Measurements from ENCODE around the gene GULP1. TPM values are rescaled to one million over a fixed set of nuclear protein-coding genes. Genes with fewer than 3 reads are reported as not detected.

Gene GULP1
- total and polyA plus RNA-seq, 10 of the 15 experiments (the other 5 are each of a cell fraction or from before 2014, with no cell fraction given): 0.02 to 1.3 (median 0.15) TPM; not detected in 5

- TF ChIP-seq ZBTB33 (IDR thresholded peaks at IDR 0.05) (no peak), NKRF (conservative IDR thresholded peaks at IDR 0.05) (no peak), RFX5 (IDR thresholded peaks at IDR 0.05; ENCODE audit: low read depth, low read length) (no peak), SPI1 (IDR thresholded peaks at IDR 0.05; ENCODE audit: borderline replicate concordance, insufficient read depth, low read depth, low read length) (no peak)
Measured at GRCh38 chr2:188519136-188519535, 227.5 kb downstream of the GULP1 start (continued).

GRCh38 chr2:188522517-188522916 lies 230.8 kb downstream of the GULP1 start:
- no peak for DNase-seq (ENCODE audit: low read depth, low spot score)
- no peak overlapping the region for H3K4me3 ChIP-seq
- POLR2A ChIA-PET: no interaction called here
- FAIRE-seq: no peak
- no peaks in the 10 kb centered on the region for H3K79me2 ChIP-seq (ENCODE audit: control insufficient read depth, insufficient read depth, low read length)
- SMC1A ChIA-PET (ENCODE audit: uncharacterized antibody, unreplicated experiment): interaction anchor here (0.9 to 9.6 kb wide), 6 partner anchors 8 to 890 kb away, joined by 3 to 172 read pairs (median 6); no protein-coding TSS in a partner anchor
- no peaks in the 10 kb centered on the region for H4K20me1 ChIP-seq (ENCODE audit: control insufficient read depth, insufficient read depth)
- ATAC-seq: no peak
- in situ Hi-C loops (cut with MboI) (loop anchor here (5.0 kb wide), 1 partner anchor 890 kb away; no protein-coding TSS in a partner anchor), intact Hi-C loops (cut with micrococcal nuclease; ENCODE audit: unreplicated experiment) (no loop called here)
- BruUV-seq (replicated peaks): no TSS peak
- H3K9me3 ChIP-seq (replicated peaks; ENCODE audit: control insufficient read depth, insufficient read depth, low read length): no peaks in the 10 kb centered on the region; the same call in 2 of the 3 replicates
- no peaks in the 10 kb centered on the region for H3K4me1 ChIP-seq (ENCODE audit: control insufficient read depth, insufficient read depth, low read length)
- no peaks in the 10 kb centered on the region for H3K27me3 ChIP-seq (replicated peaks in 1 of 2; ENCODE audit: control insufficient read depth in 2 of 2, insufficient read depth in 2 of 2, low read length in 1 of 2)
- no peaks in the 10 kb centered on the region for H3K36me3 ChIP-seq (ENCODE audit: control insufficient read depth in 2 of 2, insufficient read depth in 2 of 2, low read length in 1 of 2)
- H3K27ac ChIP-seq (ENCODE audit: control insufficient read depth, insufficient read depth): no peak overlapping the region
- no peak overlapping the region for H3K4me2 ChIP-seq (ENCODE audit: control insufficient read depth, insufficient read depth)
- no peak overlapping the region for H3K9ac ChIP-seq (ENCODE audit: control insufficient read depth, insufficient read depth, low read length)
- CTCF ChIA-PET: interaction anchor here (0.5 to 6.9 kb wide), 10 partner anchors 10 to 889 kb away, joined by 3 to 75 read pairs (median 3); no protein-coding TSS in a partner anchor
- no peak overlapping the region for H2AFZ ChIP-seq (ENCODE audit: control insufficient read depth, low read depth, low read length)
- RAD21 ChIA-PET (ENCODE audit: unreplicated experiment): interaction anchor here (1.5 to 7.8 kb wide), 6 partner anchors 455 to 890 kb away, joined by 5 to 88 read pairs (median 8); no protein-coding TSS in a partner anchor
- TF ChIP-seq TCF7 (IDR thresholded peaks at IDR 0.05; ENCODE audit: borderline replicate concordance) (no peak), USF2 (IDR thresholded peaks at IDR 0.05; ENCODE audit: borderline replicate concordance, low read depth, low read length) (no peak), LARP7 (IDR thresholded peaks at IDR 0.05) (no peak), KDM1A (IDR thresholded peaks at IDR 0.05; ENCODE audit: borderline replicate concordance) (no peak), POLR2AphosphoS5 (IDR thresholded peaks at IDR 0.05; ENCODE audit: low read length) (no peak), ATF7 (IDR thresholded peaks at IDR 0.05; ENCODE audit: low read depth) (no peak), CEBPB (IDR thresholded peaks at IDR 0.05; ENCODE audit: borderline replicate concordance in 1 of 2, low read depth in 2 of 2, low read length in 2 of 2) (no peak), IKZF1 (conservative IDR thresholded peaks at IDR 0.05) (no peak), TAF1 (IDR thresholded peaks at IDR 0.05; ENCODE audit: borderline replicate concordance, low read depth, low read length) (no peak), HDAC2 (IDR thresholded peaks at IDR 0.05) (no peak), BCLAF1 (IDR thresholded peaks at IDR 0.05) (no peak)
